IPS DF 4.7 (cell line): ENCODE data around the gene CCDC142.

Source experiments
- DNase-seq: peaks from one replicate; pipeline ENCODE4 v3.0.0-alpha.2; 2013; ENCODE audit warnings: low spot score; ENCODE audit errors: extremely low read depth

CCDC142 gene

GRCh38 chr2:74482801-74483674 is at the start of gene CCDC142, which contains the start of gene TTC31:
Gene CCDC142, minus strand, starts transcription at chr2:74482998. Its CDS starts 161 bp downstream, at chr2:74482837.
Gene TTC31, plus strand, starts transcription at chr2:74483081. Its CDS starts 15 bp downstream, at chr2:74483096.
- DNase-seq = no peak

- DNase-seq = no peak
Measured at GRCh38 chr2:74532222-74532621, 49.4 kb upstream of the CCDC142 start.

- DNase-seq = no peak
Measured at GRCh38 chr2:74531666-74532065, 48.9 kb upstream of the CCDC142 start.

GRCh38 chr2:74530239-74531187 is 47.7 kb upstream of the CCDC142 start:
- DNase-seq = no peak

- DNase-seq = peak; percentile 91
Measured at GRCh38 chr2:74529357-74530238, 46.8 kb upstream of the CCDC142 start, which contains the start of the genes AUP1 and HTRA2. Gene AUP1, minus strand, starts transcription at chr2:74529706. Its CDS starts 77 bp downstream, at chr2:74529629. Gene HTRA2, plus strand, starts transcription at chr2:74529933. Its CDS starts 74 bp downstream, at chr2:74530007.

GRCh38 chr2:74528600-74529356 is 46.0 kb upstream of the CCDC142 start:
- no peak for DNase-seq

GRCh38 chr2:74527741-74528140 is 44.9 kb upstream of the CCDC142 start:
- no peak for DNase-seq

- no peak for DNase-seq
Measured at GRCh38 chr2:74526649-74527230, 43.9 kb upstream of the CCDC142 start.

- no peak for DNase-seq
Measured at GRCh38 chr2:74525717-74526648, 43.2 kb upstream of the CCDC142 start, which contains the start of gene DQX1. Gene DQX1, minus strand, starts transcription at chr2:74526231. Its CDS starts 502 bp downstream, at chr2:74525729.

GRCh38 chr2:74524955-74525716 is 42.3 kb upstream of the CCDC142 start:
- DNase-seq = no peak

GRCh38 chr2:74524005-74524404 is 41.2 kb upstream of the CCDC142 start:
- no peak for DNase-seq

GRCh38 chr2:74522516-74522915 is 39.7 kb upstream of the CCDC142 start:
- no peak for DNase-seq

- no peak for DNase-seq
Measured at GRCh38 chr2:74516650-74517049, 33.9 kb upstream of the CCDC142 start.

GRCh38 chr2:74515981-74516633 is 33.3 kb upstream of the CCDC142 start:
- no peak for DNase-seq

- no peak for DNase-seq
Measured at GRCh38 chr2:74515271-74515980, 32.6 kb upstream of the CCDC142 start.
